Suprapubic skin (tissue), 4 donors: ENCODE data around the gene NSD1. TPM values are rescaled to one million over a fixed set of nuclear protein-coding genes. Genes with fewer than 3 reads are reported as not detected.

Source experiments
- DNase-seq, 2 donors: peaks; one replicate each; pipeline ENCODE4 v3.0.0-alpha.2; 2019; ENCODE audit warnings: low spot score in 2 of 2
- H3K27ac ChIP-seq: fragments of 200-600 bp; sonication (generic); one replicate; pipeline ENCODE4 v1.5.1; 2019
- H3K27me3 ChIP-seq: fragments of 200-600 bp; sonication (generic); one replicate; pipeline ENCODE4 v1.5.1; 2019
- H3K36me3 ChIP-seq: fragments of 200-600 bp; sonication (generic); one replicate; pipeline ENCODE4 v1.5.1; 2019
- H3K4me1 ChIP-seq: fragments of 200-600 bp; sonication (generic); one replicate; pipeline ENCODE4 v1.5.1; 2019
- H3K4me3 ChIP-seq: fragments of 200-600 bp; sonication (generic); one replicate; pipeline ENCODE4 v1.5.1; 2019; ENCODE audit warnings: mild to moderate bottlenecking
- H3K9me3 ChIP-seq: fragments of 200-600 bp; sonication (generic); one replicate; pipeline ENCODE4 v1.5.1; 2019
- EP300 ChIP-seq: sonication (generic); formaldehyde crosslinking; IDR thresholded peaks from one replicate; pipeline ENCODE4 v1.6.1; 2017; ENCODE audit warnings: antibody characterized with exemption
- POLR2A ChIP-seq, 2 donors: fragments of 450-650 bp; IDR thresholded peaks; one replicate each; pipeline ENCODE4 v1.6.1; 2017; ENCODE audit warnings: antibody characterized with exemption in 2 of 2, mild to moderate bottlenecking in 2 of 2, moderate library complexity in 2 of 2
- POLR2AphosphoS5 ChIP-seq, 3 donors: sonication (generic); formaldehyde crosslinking; IDR thresholded peaks; one replicate each; pipeline ENCODE4 v1.6.1; 2017; ENCODE audit warnings: antibody characterized with exemption in 3 of 3
- WGBS: methylation state at CpG from one replicate; pipeline ENCODE4 v1.1.5; 2018; 5-methylcytosine and 5-hydroxymethylcytosine counted together
- total RNA-seq, 4 donors: library from RNA; depleted of rRNA; stranded (reverse); fragments of >200 nt; gene quantifications; one replicate each; pipeline ENCODE4 v1.1.0, GENCODE V29; 2016
- TF ChIP-seq, protein P1 (sequence below), 2 donors: fragments of 200-600 bp in 1 of 2; fragments of 450-650 bp in 1 of 2; sonication (generic) in 1 of 2; IDR thresholded peaks; one replicate each; pipeline ENCODE4 v1.5.1; 2016 to 2019; ENCODE audit warnings: antibody characterized with exemption in 2 of 2, mild to moderate bottlenecking in 1 of 2, moderate library complexity in 1 of 2

Gene NSD1
- total RNA-seq, 4 donors from 2014 or later: 36.0 to 67.9 (median 51.3) TPM

DNA sequence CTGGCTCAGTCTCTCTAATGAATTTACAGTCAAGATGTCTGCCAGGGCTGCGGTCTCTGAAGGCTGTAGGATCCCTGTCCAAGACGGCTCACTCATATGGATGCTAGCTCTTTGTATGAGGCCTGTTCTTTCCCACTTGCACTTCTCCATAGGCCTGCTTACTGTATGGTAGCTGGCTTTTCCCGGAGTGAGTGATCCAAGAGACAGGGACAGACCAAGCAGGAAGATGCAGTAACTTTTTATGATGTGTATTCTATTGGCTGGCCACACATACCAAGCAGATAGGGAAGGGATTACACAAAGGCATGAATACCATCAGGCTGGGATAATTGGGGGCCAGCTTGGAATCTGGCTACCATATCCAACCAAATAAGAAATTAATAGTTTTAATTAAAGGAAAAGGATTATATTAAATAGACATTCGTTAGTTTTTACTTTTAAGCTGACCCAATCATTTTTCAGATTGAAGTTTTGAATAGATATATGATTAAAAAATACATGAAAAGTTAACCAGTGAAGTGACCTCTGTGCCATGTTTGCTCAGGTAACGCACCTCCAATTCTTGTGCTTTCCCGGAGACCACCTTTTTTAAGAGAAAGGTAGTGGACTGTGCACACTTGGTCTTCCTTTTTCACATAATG, 20.6 kb downstream of the NSD1 start:
- TF ChIP-seq POLR2A (IDR thresholded peaks at IDR 0.05) (no peak), POLR2AphosphoS5 (IDR thresholded peaks at IDR 0.05) (no peak), EP300 (no peak)
- TF ChIP-seq, protein P1, sequence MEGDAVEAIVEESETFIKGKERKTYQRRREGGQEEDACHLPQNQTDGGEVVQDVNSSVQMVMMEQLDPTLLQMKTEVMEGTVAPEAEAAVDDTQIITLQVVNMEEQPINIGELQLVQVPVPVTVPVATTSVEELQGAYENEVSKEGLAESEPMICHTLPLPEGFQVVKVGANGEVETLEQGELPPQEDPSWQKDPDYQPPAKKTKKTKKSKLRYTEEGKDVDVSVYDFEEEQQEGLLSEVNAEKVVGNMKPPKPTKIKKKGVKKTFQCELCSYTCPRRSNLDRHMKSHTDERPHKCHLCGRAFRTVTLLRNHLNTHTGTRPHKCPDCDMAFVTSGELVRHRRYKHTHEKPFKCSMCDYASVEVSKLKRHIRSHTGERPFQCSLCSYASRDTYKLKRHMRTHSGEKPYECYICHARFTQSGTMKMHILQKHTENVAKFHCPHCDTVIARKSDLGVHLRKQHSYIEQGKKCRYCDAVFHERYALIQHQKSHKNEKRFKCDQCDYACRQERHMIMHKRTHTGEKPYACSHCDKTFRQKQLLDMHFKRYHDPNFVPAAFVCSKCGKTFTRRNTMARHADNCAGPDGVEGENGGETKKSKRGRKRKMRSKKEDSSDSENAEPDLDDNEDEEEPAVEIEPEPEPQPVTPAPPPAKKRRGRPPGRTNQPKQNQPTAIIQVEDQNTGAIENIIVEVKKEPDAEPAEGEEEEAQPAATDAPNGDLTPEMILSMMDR (IDR thresholded peaks at IDR 0.05): no peak
- peaks cover 24% of the 10 kb centered on the region for H3K36me3 ChIP-seq
- H3K4me3 ChIP-seq: no peak overlapping the region
- WGBS: 72% methylated on average over 6 of the region's 6 CpGs
- H3K27me3 ChIP-seq: no peaks in the 10 kb centered on the region
- no peak overlapping the region for H3K27ac ChIP-seq
- no peak for DNase-seq
- no peaks in the 10 kb centered on the region for H3K4me1 ChIP-seq
- no peaks in the 10 kb centered on the region for H3K9me3 ChIP-seq

DNA sequence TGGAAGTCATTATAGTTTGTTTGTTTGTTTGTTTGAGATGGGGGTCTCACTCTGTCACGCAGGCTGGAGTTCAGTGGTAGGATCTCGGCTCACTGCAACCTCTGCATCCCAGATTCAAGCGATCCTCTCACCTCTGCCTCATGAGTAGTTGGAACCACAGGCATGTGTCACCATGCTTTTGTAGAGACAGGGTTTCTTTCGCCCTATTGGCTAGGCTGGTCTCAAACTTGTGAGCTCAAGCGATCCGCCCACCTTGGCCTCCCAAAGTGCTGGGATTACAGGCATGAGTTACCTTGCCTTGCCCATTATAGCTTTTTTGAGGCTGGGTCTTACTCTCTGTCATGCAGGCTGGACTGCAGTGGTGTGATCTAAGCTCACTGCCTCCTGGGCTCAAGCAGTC, 28.8 kb downstream of the NSD1 start:
- Histone ChIP-seq H3K9me3 (no peaks in the 10 kb centered on the region), H3K4me3 (no peak overlapping the region), H3K4me1 (no peaks in the 10 kb centered on the region), H3K27me3 (no peaks in the 10 kb centered on the region), H3K27ac (no peak overlapping the region), H3K36me3 (peaks cover 10% of the 10 kb centered on the region)
- DNase-seq: peak in 1 of 2 donors; percentile 9
- TF ChIP-seq POLR2A (IDR thresholded peaks at IDR 0.05) (no peak), POLR2AphosphoS5 (IDR thresholded peaks at IDR 0.05) (no peak), EP300 (no peak)
- TF ChIP-seq, protein P1 (IDR thresholded peaks at IDR 0.05): no peak
- 97% methylated on average over 6 of the region's 6 CpGs for WGBS

DNA sequence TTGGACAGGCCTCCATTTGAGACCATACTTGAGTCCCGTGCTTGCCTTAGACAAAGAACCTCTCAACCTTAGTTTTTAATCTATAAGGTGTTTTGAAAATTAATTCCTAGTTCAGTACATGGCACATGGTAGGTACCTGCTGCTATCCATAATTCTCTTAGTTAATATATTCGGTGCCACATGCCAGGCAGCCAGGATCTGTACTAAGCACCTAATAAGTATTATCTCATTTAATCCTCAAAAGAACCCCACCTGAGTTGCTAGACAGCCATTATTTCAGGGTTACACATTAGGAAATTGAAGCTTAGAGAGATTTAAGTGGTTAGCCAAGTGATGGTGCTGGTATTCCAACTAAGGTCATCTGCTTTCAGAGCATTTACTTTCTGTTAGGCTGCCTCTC, 29.9 kb downstream of the NSD1 start:
- no peak for DNase-seq
- Histone ChIP-seq H3K9me3 (no peaks in the 10 kb centered on the region), H3K4me1 (no peaks in the 10 kb centered on the region), H3K27ac (no peak overlapping the region), H3K27me3 (no peaks in the 10 kb centered on the region), H3K4me3 (no peak overlapping the region), H3K36me3 (peaks cover 10% of the 10 kb centered on the region)
- WGBS: 86% methylated on average over 2 of the region's 2 CpGs
- TF ChIP-seq, protein P1 (IDR thresholded peaks at IDR 0.05): no peak
- no peak for TF ChIP-seq POLR2A (IDR thresholded peaks at IDR 0.05)
- TF ChIP-seq POLR2AphosphoS5 (IDR thresholded peaks at IDR 0.05): no peak
- no peak for TF ChIP-seq EP300

DNA sequence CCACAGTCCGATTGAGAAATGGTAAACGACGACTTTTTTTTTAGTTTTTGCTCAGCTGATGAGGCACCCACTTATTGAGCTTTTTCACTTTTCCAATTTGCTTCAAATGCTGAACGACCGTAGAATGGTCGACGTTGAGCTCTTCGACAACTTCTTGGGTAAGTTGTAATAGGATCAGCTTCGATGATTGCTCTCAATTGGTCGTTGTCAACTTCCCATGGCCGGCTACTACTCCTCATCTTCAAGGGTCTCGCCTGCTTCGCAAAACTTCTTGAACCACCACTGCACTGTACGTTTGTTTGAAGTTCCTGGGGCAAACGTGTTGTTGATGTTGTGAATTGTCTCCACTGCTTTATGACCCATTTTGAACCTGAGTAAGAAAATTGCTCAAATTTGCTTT, 35.7 kb downstream of the NSD1 start:
- no peak overlapping the region for H3K27ac ChIP-seq
- no peaks in the 10 kb centered on the region for H3K9me3 ChIP-seq
- H3K36me3 ChIP-seq: peaks cover 17% of the 10 kb centered on the region
- no peaks in the 10 kb centered on the region for H3K4me1 ChIP-seq
- no peak overlapping the region for H3K4me3 ChIP-seq
- H3K27me3 ChIP-seq: no peaks in the 10 kb centered on the region
- no peak for DNase-seq
- WGBS: 91% methylated on average over 15 of the region's 15 CpGs
- TF ChIP-seq POLR2AphosphoS5 (IDR thresholded peaks at IDR 0.05) (no peak), EP300 (no peak), POLR2A (IDR thresholded peaks at IDR 0.05) (no peak)
- TF ChIP-seq, protein P1 (IDR thresholded peaks at IDR 0.05): no peak

DNA sequence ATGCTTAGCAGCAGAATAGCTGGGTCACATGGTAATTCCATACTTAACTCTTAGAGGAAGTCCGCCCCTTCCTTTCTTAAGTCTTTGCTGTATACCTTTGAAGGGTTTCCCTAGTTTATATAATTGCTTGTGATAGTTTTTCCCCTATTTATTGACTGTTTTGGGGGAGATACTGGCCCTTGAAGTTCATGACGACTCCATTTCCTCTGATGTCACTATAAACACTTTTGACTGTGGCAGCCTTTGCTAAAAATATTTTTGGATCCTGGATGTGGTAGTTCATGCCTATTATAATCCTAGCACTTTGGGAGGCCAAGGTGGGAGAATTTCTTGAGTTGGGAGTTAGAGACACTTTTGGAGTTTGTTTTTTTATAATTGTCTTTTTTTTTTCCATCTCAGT, 38.4 kb downstream of the NSD1 start:
- H3K4me1 ChIP-seq: peaks cover 7% of the 10 kb centered on the region
- H3K9me3 ChIP-seq: no peaks in the 10 kb centered on the region
- peaks cover 7% of the 10 kb centered on the region for H3K36me3 ChIP-seq
- no peak overlapping the region for H3K27ac ChIP-seq
- TF ChIP-seq, protein P1 (IDR thresholded peaks at IDR 0.05): no peak
- TF ChIP-seq POLR2AphosphoS5 (IDR thresholded peaks at IDR 0.05): no peak
- no peak for TF ChIP-seq POLR2A (IDR thresholded peaks at IDR 0.05)
- no peak for TF ChIP-seq EP300
- DNase-seq: no peak
- no peaks in the 10 kb centered on the region for H3K27me3 ChIP-seq
- WGBS: 78% methylated on average over 2 of the region's 2 CpGs
- no peak overlapping the region for H3K4me3 ChIP-seq
